ENCODE results near the gene PFDN1.
A peak's percentile ranks its signal among the peaks of the same experiment; 100 is the strongest.
"Not testable (repeated sequence)": the region's sequence is repeated elsewhere in the genome, so short reads cannot be mapped to it uniquely, and the experiment has no call there.

Gene PFDN1

GRCh38 chr5:140302786-140303639, at the start of gene PFDN1:
Gene PFDN1, minus strand, starts transcription at chr5:140303101. Its CDS starts 28 bp downstream, at chr5:140303073.
- peak; percentile 97 for DNase-seq (ENCODE audit: low spot score)

GRCh38 chr5:140351609-140352334, 48.9 kb upstream of the PFDN1 start:
- DNase-seq (ENCODE audit: low spot score), result peak; percentile 88

GRCh38 chr5:140349244-140349643, 46.3 kb upstream of the PFDN1 start:
- DNase-seq (ENCODE audit: low spot score), result no peak

GRCh38 chr5:140348104-140348503, 45.2 kb upstream of the PFDN1 start:
- DNase-seq (ENCODE audit: low spot score), result no peak

DNA sequence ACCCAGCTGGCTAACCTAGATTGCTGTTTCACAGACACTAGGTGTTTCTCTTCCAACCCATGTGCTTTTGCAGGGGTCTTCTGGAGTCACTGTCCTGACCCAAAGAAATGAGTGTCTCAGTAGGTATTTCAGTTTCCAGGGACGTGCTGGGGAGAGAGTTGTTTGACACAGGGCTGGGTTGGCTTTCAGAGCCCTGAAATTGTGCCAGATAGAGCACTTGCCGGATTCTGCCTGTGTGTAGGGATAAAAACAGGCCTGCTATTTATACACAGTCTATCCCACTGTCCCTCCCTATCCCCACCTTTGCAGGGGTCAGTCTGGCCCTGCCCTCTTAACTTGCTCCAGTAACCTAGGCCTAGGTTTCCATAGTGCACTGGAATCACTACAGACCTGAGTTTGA, 44.5 kb upstream of the PFDN1 start:
- DNase-seq (ENCODE audit: low spot score), result no peak

GRCh38 chr5:140346348-140347221, 43.7 kb upstream of the PFDN1 start, which contains the start of gene HBEGF:
Gene HBEGF, minus strand, starts transcription at chr5:140346603. Its CDS starts 275 bp downstream, at chr5:140346328.
- peak; percentile 89 for DNase-seq (ENCODE audit: low spot score)

- peak; percentile 55 for DNase-seq (ENCODE audit: low spot score)
Observed at GRCh38 chr5:140345919-140346347, 43.0 kb upstream of the PFDN1 start.

DNA sequence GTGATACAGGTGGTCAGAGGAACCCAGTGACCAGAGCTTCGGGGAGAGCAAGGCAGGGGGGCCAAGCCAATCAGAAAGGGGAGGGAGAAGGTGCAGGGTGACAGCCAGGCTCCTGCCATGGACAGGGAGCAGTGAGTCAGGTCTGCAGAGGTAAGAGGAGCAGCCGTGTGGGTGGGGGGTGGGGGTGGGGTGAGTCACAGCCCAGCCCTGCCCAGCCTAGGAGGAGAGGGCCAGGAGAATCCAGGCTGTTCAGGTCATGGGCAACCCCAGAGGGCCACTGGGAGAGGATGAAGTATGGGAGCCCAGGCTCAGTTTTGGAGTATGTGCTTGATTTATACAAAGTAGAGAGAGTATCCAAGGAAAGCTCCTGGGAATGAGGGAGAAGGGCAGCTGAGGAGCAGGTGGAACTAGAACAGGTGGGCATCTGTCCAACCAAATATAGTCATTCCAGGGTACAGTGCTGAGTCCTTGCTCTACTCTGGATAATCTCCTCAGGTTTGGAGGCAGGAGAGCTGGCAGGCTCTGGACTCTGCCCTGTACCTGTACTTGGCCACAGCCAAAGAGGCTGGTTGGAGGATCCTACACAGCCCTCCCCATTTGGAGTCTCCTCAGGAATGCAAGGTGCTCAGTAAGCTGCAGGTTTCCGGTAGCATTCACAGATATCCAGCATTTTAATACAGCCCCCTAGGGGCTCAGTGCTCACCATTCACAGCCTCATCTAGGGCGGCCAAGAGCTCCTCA, 42.0 kb upstream of the PFDN1 start:
- DNase-seq (ENCODE audit: low spot score), result peak; percentile 57

- DNase-seq (ENCODE audit: low spot score), result not testable (repeated sequence)
Observed at GRCh38 chr5:140343849-140344248, 40.9 kb upstream of the PFDN1 start.

DNA sequence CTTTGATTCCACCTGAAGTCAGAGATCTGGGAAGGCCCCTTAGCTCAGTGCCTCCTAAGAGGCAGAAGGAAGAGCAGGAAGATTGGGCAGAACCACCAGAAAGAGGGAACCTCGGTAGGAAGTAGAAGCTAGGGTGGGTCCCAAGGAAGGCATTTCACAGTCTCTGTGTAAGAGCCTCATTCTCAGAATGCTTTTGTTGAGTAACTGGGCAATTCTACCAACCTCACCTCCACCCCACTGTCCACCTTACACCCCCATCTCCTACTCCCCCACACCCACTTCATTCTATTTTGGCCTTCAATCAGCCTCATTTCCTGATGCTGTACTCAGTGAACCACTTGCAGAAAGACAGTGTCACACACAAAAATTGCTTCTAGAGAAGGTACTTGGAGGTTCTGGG, 40.0 kb upstream of the PFDN1 start:
- no peak for DNase-seq (ENCODE audit: low spot score)

GRCh38 chr5:140342287-140342686, 39.4 kb upstream of the PFDN1 start:
- DNase-seq (ENCODE audit: low spot score), result no peak

DNA sequence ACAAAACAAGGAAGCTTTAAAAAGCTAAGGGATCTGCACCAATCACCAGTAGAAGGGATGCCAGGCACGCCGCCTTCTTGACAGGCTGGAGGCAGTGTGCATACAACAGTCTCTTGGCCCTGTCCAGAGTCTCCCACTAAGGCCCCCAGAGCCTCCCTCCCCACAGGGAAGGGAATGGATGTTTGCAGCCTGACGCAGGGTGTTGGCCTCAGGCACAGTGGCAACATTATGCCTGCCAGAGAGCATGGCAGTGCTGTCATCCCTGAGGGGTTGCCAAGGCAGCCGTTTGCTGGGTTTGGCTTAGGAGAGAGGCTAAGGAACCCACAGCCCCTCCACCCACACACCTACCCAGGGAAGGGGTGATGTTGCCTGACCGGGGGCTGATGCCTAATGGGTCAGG, 38.7 kb upstream of the PFDN1 start:
- no peak for DNase-seq (ENCODE audit: low spot score)

GRCh38 chr5:140340605-140341121, 37.8 kb upstream of the PFDN1 start:
- DNase-seq (ENCODE audit: low spot score), result no peak

DNA sequence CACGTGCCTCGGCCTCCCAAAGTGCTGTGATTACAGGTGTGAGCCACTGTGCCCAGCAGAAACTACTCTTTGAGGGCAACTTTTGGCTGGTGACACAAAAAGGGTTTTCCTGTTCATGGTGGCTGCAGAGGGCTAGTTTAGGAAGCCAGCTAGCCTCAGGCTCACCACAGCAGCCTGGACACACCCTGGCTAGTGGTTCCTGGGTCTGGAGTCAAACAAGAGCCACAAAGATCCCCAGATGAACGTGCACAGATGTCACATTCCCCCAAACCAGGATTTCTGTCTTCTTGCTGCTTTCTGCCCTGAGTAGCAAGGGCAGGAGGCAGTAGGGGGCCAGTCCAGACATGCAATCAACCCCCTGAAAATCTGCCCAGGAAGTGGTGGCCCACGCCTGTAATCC, 36.7 kb upstream of the PFDN1 start:
- DNase-seq (ENCODE audit: low spot score), result no peak

- DNase-seq (ENCODE audit: low spot score), result no peak
Observed at GRCh38 chr5:140338908-140339307, 36.0 kb upstream of the PFDN1 start.

GRCh38 chr5:140338336-140338735, 35.4 kb upstream of the PFDN1 start:
- no peak for DNase-seq (ENCODE audit: low spot score)

GRCh38 chr5:140337880-140338279, 35.0 kb upstream of the PFDN1 start:
- DNase-seq (ENCODE audit: low spot score), result no peak

- DNase-seq (ENCODE audit: low spot score), result no peak
Observed at GRCh38 chr5:140336388-140336787, 33.5 kb upstream of the PFDN1 start.

- no peak for DNase-seq (ENCODE audit: low spot score)
Observed at GRCh38 chr5:140331638-140332037, 28.7 kb upstream of the PFDN1 start.

DNA sequence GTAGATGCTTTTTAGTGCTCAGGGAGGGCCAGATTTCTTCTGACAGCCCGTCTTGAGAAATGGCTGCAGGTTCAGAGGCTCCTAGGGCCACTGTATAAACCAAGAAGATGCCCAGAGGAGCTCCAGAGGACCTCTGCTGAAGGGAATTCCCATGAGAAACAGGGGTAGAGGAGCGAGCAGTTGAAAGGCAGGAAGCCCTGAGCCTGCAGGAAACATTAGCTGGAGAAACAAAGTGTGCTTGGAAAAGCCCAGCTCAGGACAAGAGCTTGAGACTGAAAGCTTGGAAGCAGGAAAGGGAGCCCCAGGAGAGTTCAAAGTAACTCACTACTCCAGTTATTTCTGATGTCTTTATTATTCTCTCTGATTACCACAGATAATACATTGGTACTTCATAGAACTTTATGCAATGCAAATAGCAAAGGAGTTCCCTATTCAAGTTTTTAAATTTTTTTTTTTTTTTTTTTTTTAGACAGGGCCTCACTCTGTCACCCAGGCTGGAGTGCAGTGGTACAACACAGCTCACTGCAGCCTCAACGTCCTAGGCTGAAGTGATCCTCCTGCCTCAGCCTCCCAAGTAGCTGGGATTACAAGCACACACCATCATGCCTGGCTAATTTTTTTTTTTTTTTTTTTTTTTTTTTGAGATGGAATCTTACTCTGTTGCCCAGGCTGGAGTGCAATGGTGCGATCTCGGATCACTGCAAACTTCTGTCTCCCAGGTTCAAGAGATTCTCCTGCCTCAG, 27.0 kb upstream of the PFDN1 start:
- DNase-seq (ENCODE audit: low spot score), result peak; percentile 37
